GM23248 (cell line): ENCODE results near the gene CACNA1B.

Source experiments
- EZH2 ChIP-seq: fragments of 200-600 bp; sonication (generic); IDR thresholded peaks from 2 replicates; pipeline ENCODE4 v1.6.1; 2018; ENCODE audit warnings: antibody characterized with exemption, mild to moderate bottlenecking; ENCODE audit not compliant: insufficient read depth, poor library complexity, severe bottlenecking
- EZH2phosphoT487 ChIP-seq: fragments of 200-600 bp; sonication (generic); IDR thresholded peaks from 2 replicates; pipeline ENCODE4 v1.6.1; 2018; ENCODE audit warnings: antibody characterized with exemption, moderate library complexity, mild to moderate bottlenecking, low read depth; ENCODE audit not compliant: insufficient read depth

GRCh38 chr9:138120511-138121437 lies 243.2 kb downstream of the CACNA1B start:
- TF ChIP-seq EZH2 (no peak), EZH2phosphoT487 (no peak)
